Mesenchymal stem cell (in vitro differentiated cells and primary cell): ENCODE results near the gene PYDC2.

ENCODE experiments used
- DNase-seq: peaks from one replicate; pipeline ENCODE4 v3.0.0-alpha.2; 2013
- H2AFZ ChIP-seq: one replicate; pipeline ENCODE4 v1.6.1; 2013; ENCODE audit warnings: low read depth, mild to moderate bottlenecking, control low read depth, inconsistent platforms, low read length, moderate library complexity
- H2AK5ac ChIP-seq: 2 replicates; pipeline ENCODE4 v1.6.1; 2013; ENCODE audit warnings: low read length, moderate library complexity, mild to moderate bottlenecking, inconsistent platforms; ENCODE audit not compliant: severe bottlenecking
- H2BK120ac ChIP-seq: one replicate; pipeline ENCODE4 v1.6.1; 2013; ENCODE audit warnings: low read depth, mild to moderate bottlenecking, inconsistent platforms, low read length, moderate library complexity
- H2BK12ac ChIP-seq, 2 experiments: one replicate each; pipeline ENCODE4 v1.6.1; 2013; ENCODE audit warnings: inconsistent platforms in 2 of 2, low read length in 2 of 2, mild to moderate bottlenecking in 2 of 2, moderate library complexity in 2 of 2, control low read depth in 1 of 2
- H2BK15ac ChIP-seq: one replicate; pipeline ENCODE4 v1.6.1; 2013; ENCODE audit warnings: mild to moderate bottlenecking, low read depth, inconsistent platforms; ENCODE audit not compliant: poor library complexity, severe bottlenecking
- H2BK5ac ChIP-seq: 2 replicates; pipeline ENCODE4 v1.6.1; 2013; ENCODE audit warnings: low read depth, mild to moderate bottlenecking, low read length, control low read depth, inconsistent platforms; ENCODE audit not compliant: poor library complexity, severe bottlenecking
- H3K14ac ChIP-seq, 2 experiments: one replicate each; pipeline ENCODE4 v1.6.1; 2013; ENCODE audit warnings: inconsistent platforms in 2 of 2, low read length in 2 of 2, control low read depth in 1 of 2, mild to moderate bottlenecking in 1 of 2, moderate library complexity in 1 of 2
- H3K18ac ChIP-seq, 2 experiments: one replicate each; pipeline ENCODE4 v1.6.1; 2013; ENCODE audit warnings: inconsistent platforms in 2 of 2, low read length in 2 of 2, control low read depth in 1 of 2, low read depth in 1 of 2, mild to moderate bottlenecking in 1 of 2
- H3K23ac ChIP-seq, 2 experiments: one replicate each; pipeline ENCODE4 v1.6.1; 2013; ENCODE audit warnings: inconsistent platforms in 2 of 2, low read length in 2 of 2, mild to moderate bottlenecking in 2 of 2, moderate library complexity in 2 of 2, control low read depth in 1 of 2
- H3K27ac ChIP-seq: 2 replicates; pipeline ENCODE4 v1.5.1; 2013; ENCODE audit warnings: mild to moderate bottlenecking, moderate library complexity, low read length, control low read depth, inconsistent platforms; ENCODE audit not compliant: poor library complexity, severe bottlenecking
- H3K27me3 ChIP-seq, 2 experiments: 2 replicates each; pipeline versions ENCODE4 v1.6.1 to v1.7.0; 2013; ENCODE audit warnings: low read length in 2 of 2, mild to moderate bottlenecking in 2 of 2, moderate library complexity in 2 of 2, control low read depth in 1 of 2, inconsistent platforms in 1 of 2; ENCODE audit not compliant: control insufficient read depth in 1 of 2, insufficient read depth in 1 of 2
- H3K36me3 ChIP-seq, 2 experiments: 2 replicates each; pipeline versions ENCODE4 v1.6.1 to v1.7.0; 2013; ENCODE audit warnings: low read length in 2 of 2, control low read depth in 1 of 2, inconsistent platforms in 1 of 2, low read depth in 1 of 2, mild to moderate bottlenecking in 1 of 2; ENCODE audit not compliant: insufficient read depth in 2 of 2, control insufficient read depth in 1 of 2
- H3K4ac ChIP-seq, 2 experiments: one replicate each; pipeline ENCODE4 v1.6.1; 2013; ENCODE audit warnings: inconsistent platforms in 2 of 2, low read length in 2 of 2, mild to moderate bottlenecking in 2 of 2, moderate library complexity in 2 of 2, control low read depth in 1 of 2, low read depth in 1 of 2
- H3K4me1 ChIP-seq: 2 replicates; pipeline ENCODE4 v1.6.1; 2013; ENCODE audit warnings: low read depth, low read length, control low read depth; ENCODE audit not compliant: control insufficient read depth, insufficient read depth
- H3K4me2 ChIP-seq: 2 replicates; pipeline ENCODE4 v1.6.1; 2013; ENCODE audit warnings: low read length, mild to moderate bottlenecking, inconsistent platforms; ENCODE audit not compliant: poor library complexity, severe bottlenecking
- H3K4me3 ChIP-seq, 2 experiments: 2 replicates each; pipeline versions ENCODE4 v1.5.1 to v1.7.0; 2013; ENCODE audit warnings: low read length in 2 of 2, mild to moderate bottlenecking in 2 of 2, control low read depth in 1 of 2, low read depth in 1 of 2; ENCODE audit not compliant: insufficient read depth in 1 of 2
- H3K79me1 ChIP-seq: replicated peaks from 2 replicates; pipeline ENCODE4 v1.6.1; 2013; ENCODE audit warnings: mild to moderate bottlenecking, control low read depth, low read length, inconsistent platforms; ENCODE audit not compliant: poor library complexity, severe bottlenecking
- H3K9ac ChIP-seq: 2 replicates; pipeline ENCODE4 v1.7.0; 2013; ENCODE audit warnings: mild to moderate bottlenecking, low read length, moderate library complexity
- H3K9me3 ChIP-seq: 2 replicates; pipeline ENCODE4 v1.7.0; 2013; ENCODE audit warnings: mild to moderate bottlenecking, low read length; ENCODE audit not compliant: control insufficient read depth
- H4K8ac ChIP-seq: one replicate; pipeline ENCODE4 v1.6.1; 2013; ENCODE audit warnings: inconsistent platforms, mild to moderate bottlenecking, low read length, moderate library complexity
- H4K91ac ChIP-seq: one replicate; pipeline ENCODE4 v1.6.1; 2013; ENCODE audit warnings: mild to moderate bottlenecking, low read length, inconsistent platforms
- WGBS: methylation state at CpG from one replicate; pipeline ENCODE4 v1.1.7; 2013; ENCODE audit warnings: mixed read lengths; 5-methylcytosine and 5-hydroxymethylcytosine counted together

Gene PYDC2

GRCh38 chr3:191438150-191438814 is 22.7 kb upstream of the PYDC2 start:
- WGBS = no CpG with 5 or more reads among the region's 2 CpGs
- Histone ChIP-seq H3K27me3 (no peaks in the 10 kb centered on the region), H4K91ac (no peak overlapping the region), H2AFZ (no peak overlapping the region), H3K4me2 (no peak overlapping the region), H3K27ac (no peak overlapping the region), H3K9me3 (no peaks in the 10 kb centered on the region), H3K23ac (no peak overlapping the region), H2BK15ac (no peak overlapping the region), H2AK5ac (no peak overlapping the region), H3K79me1 (no peaks in the 10 kb centered on the region), H2BK12ac (no peak overlapping the region), H3K4me3 (no peak overlapping the region), H3K4me1 (no peaks in the 10 kb centered on the region), H3K18ac (no peak overlapping the region), H3K14ac (no peak overlapping the region), H3K9ac (no peak overlapping the region), H3K36me3 (no peaks in the 10 kb centered on the region), H4K8ac (no peak overlapping the region), H2BK5ac (no peak overlapping the region), H2BK120ac (no peak overlapping the region), H3K4ac (no peak overlapping the region)
- no peak for DNase-seq

- H3K9ac ChIP-seq = no peak overlapping the region
- H3K4me1 ChIP-seq = no peaks in the 10 kb centered on the region
- no peak overlapping the region for H3K4me3 ChIP-seq
- H2BK120ac ChIP-seq = no peak overlapping the region
- no peak overlapping the region for H3K14ac ChIP-seq
- H2BK15ac ChIP-seq = no peak overlapping the region
- no peak overlapping the region for H3K4me2 ChIP-seq
- H3K9me3 ChIP-seq = no peaks in the 10 kb centered on the region
- H3K18ac ChIP-seq = no peak overlapping the region
- H2AK5ac ChIP-seq = no peak overlapping the region
- no peak overlapping the region for H2AFZ ChIP-seq
- 83% methylated on average over 4 of the region's 4 CpGs for WGBS
- DNase-seq = no peak
- no peaks in the 10 kb centered on the region for H3K79me1 ChIP-seq
- H3K27ac ChIP-seq = no peak overlapping the region
- no peaks in the 10 kb centered on the region for H3K36me3 ChIP-seq
- H3K27me3 ChIP-seq = no peaks in the 10 kb centered on the region
- H4K8ac ChIP-seq = no peak overlapping the region
- no peak overlapping the region for H3K4ac ChIP-seq
- no peak overlapping the region for H2BK5ac ChIP-seq
- H4K91ac ChIP-seq = no peak overlapping the region
- H2BK12ac ChIP-seq = no peak overlapping the region
- no peak overlapping the region for H3K23ac ChIP-seq
Measured at GRCh38 chr3:191440532-191440931, 20.4 kb upstream of the PYDC2 start.

- Histone ChIP-seq H3K27me3 (no peaks in the 10 kb centered on the region), H3K4me3 (no peak overlapping the region), H3K36me3 (no peaks in the 10 kb centered on the region), H2AFZ (no peak overlapping the region), H2BK5ac (no peak overlapping the region), H4K91ac (no peak overlapping the region), H2AK5ac (no peak overlapping the region), H3K4me2 (no peak overlapping the region), H4K8ac (no peak overlapping the region), H3K4ac (no peak overlapping the region), H3K23ac (no peak overlapping the region), H3K9me3 (no peaks in the 10 kb centered on the region), H2BK15ac (no peak overlapping the region), H3K4me1 (no peaks in the 10 kb centered on the region), H3K14ac (no peak overlapping the region), H2BK120ac (no peak overlapping the region), H2BK12ac (no peak overlapping the region), H3K27ac (no peak overlapping the region), H3K9ac (no peak overlapping the region), H3K79me1 (no peaks in the 10 kb centered on the region), H3K18ac (no peak overlapping the region)
- 65% methylated on average over 2 of the region's 2 CpGs for WGBS
- DNase-seq = no peak
Measured at GRCh38 chr3:191441687-191442086, 19.3 kb upstream of the PYDC2 start.

- H2BK5ac ChIP-seq = no peak overlapping the region
- no peak for DNase-seq
- peaks cover 2% of the 10 kb centered on the region for H3K9me3 ChIP-seq
- no peak overlapping the region for H3K4me3 ChIP-seq
- H3K23ac ChIP-seq = no peak overlapping the region
- no peak overlapping the region for H2AK5ac ChIP-seq
- H2BK15ac ChIP-seq = no peak overlapping the region
- no peak overlapping the region for H3K14ac ChIP-seq
- H3K27me3 ChIP-seq = no peaks in the 10 kb centered on the region
- no peak overlapping the region for H2BK12ac ChIP-seq
- H3K18ac ChIP-seq = no peak overlapping the region
- H3K9ac ChIP-seq = no peak overlapping the region
- H3K4me2 ChIP-seq = no peak overlapping the region
- H4K91ac ChIP-seq = no peak overlapping the region
- H3K36me3 ChIP-seq = no peaks in the 10 kb centered on the region
- H3K4me1 ChIP-seq = no peaks in the 10 kb centered on the region
- no peak overlapping the region for H3K4ac ChIP-seq
- 92% methylated on average over 2 of the region's 3 CpGs for WGBS
- no peaks in the 10 kb centered on the region for H3K79me1 ChIP-seq
- no peak overlapping the region for H3K27ac ChIP-seq
- no peak overlapping the region for H4K8ac ChIP-seq
- H2AFZ ChIP-seq = no peak overlapping the region
- no peak overlapping the region for H2BK120ac ChIP-seq
Measured at GRCh38 chr3:191444569-191444968, 16.4 kb upstream of the PYDC2 start.
